ENCODE results near the gene ATAT1. TPM values are rescaled to one million over a fixed set of nuclear protein-coding genes. Genes with fewer than 3 reads are reported as not detected.
A peak's percentile ranks its signal among the peaks of the same experiment; 100 is the strongest.

Gene ATAT1
- total RNA-seq, 4 donors from 2014 or later: 2.7 to 8.7 (median 5.1) TPM

DNA sequence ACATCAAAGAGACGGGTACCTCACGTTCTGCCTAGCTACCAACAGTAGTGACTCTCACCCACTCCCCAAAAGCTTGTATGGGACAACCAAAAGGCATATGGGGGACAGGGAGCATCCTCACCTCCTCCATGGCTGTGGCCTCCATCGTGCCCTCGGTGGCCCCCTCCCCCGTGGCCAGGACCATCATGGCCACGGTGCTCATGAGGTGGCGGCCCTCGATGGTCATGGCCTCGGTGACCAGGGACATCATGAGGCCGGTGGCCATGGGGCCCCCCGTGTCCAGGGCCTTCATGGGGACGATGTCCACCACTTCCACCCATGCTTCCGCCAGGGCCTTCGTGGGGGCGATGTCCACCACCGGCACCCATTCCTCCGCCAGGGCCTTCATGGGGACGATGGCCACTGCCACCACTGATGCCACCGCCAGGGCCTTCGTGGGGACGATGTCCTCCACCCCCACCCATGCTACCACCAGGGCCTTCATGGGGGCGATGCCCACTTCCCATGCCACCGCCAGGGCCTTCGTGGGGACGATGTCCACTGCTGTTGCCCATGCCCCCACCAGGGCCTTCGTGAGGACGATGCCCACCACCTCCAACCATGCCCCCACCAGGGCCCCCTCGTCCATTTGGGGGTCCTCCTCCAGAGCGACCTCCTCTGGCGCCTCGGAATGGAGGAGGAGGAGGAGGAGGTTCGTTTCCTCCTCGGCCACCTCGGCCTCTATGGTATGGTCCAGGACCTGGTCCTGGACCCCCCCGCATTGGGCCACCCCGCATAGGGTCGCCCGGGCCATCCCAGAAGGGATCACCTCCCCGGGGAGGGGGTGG is 24.6 kb upstream of the ATAT1 start:
- Histone ChIP-seq H3K27ac (replicated peaks in 1 of 4) (no peak overlapping the region), H3K27me3 (no peaks in the 10 kb centered on the region), H3K4me1 (peaks cover 0 to 10% (median 2%) of the 10 kb centered on the region in 4 donors), H3K36me3 (peaks cover 66 to 71% (median 68%) of the 10 kb centered on the region in 4 donors), H3K9me3 (no peaks in the 10 kb centered on the region), H3K4me3 (no peak overlapping the region)
- WGBS: 93% methylated on average over 28 of the region's 39 CpGs
- intact Hi-C loops (cut with DNase I): no loop called here
- TF ChIP-seq POLR2AphosphoS5 (IDR thresholded peaks at IDR 0.05) (peak in 1 of 2 donors; percentile 46), POLR2A (IDR thresholded peaks at IDR 0.05; ENCODE audit: low read depth) (no peak)
- DNase-seq (ENCODE audit: extremely low spot score): no peak

DNA sequence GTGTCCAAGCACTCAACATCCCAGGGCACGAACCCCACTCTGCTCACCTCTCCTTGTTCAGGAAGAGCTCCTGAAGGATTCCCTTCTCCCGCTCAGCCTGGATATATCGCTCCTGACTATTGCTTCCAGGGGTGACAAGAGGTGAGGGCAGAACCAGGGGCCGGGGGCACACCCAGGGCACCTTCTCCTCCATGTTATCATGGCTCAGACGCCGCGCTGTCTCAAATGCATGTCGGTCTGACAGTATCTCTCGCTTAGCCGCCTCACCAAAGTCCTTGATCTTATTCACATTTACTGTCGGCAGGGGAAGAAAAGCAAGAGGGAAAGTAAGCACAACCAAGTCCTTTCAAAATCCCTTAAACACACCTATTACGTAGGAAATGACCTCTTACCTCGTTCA is 22.7 kb upstream of the ATAT1 start:
- H3K36me3 ChIP-seq: peaks cover 83 to 89% (median 87%) of the 10 kb centered on the region in 4 donors
- no peak overlapping the region for H3K27ac ChIP-seq (replicated peaks in 1 of 4)
- no peak overlapping the region for H3K4me3 ChIP-seq
- H3K4me1 ChIP-seq: peaks cover 0 to 10% (median under 1%) of the 10 kb centered on the region in 4 donors
- H3K9me3 ChIP-seq: no peaks in the 10 kb centered on the region
- 89% methylated on average over 13 of the region's 13 CpGs for WGBS
- TF ChIP-seq POLR2A (IDR thresholded peaks at IDR 0.05; ENCODE audit: low read depth): no peak
- no peak for TF ChIP-seq EP300 (IDR thresholded peaks at IDR 0.05)
- TF ChIP-seq POLR2AphosphoS5 (IDR thresholded peaks at IDR 0.05): no peak
- TF ChIP-seq, protein P1, sequence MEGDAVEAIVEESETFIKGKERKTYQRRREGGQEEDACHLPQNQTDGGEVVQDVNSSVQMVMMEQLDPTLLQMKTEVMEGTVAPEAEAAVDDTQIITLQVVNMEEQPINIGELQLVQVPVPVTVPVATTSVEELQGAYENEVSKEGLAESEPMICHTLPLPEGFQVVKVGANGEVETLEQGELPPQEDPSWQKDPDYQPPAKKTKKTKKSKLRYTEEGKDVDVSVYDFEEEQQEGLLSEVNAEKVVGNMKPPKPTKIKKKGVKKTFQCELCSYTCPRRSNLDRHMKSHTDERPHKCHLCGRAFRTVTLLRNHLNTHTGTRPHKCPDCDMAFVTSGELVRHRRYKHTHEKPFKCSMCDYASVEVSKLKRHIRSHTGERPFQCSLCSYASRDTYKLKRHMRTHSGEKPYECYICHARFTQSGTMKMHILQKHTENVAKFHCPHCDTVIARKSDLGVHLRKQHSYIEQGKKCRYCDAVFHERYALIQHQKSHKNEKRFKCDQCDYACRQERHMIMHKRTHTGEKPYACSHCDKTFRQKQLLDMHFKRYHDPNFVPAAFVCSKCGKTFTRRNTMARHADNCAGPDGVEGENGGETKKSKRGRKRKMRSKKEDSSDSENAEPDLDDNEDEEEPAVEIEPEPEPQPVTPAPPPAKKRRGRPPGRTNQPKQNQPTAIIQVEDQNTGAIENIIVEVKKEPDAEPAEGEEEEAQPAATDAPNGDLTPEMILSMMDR (IDR thresholded peaks at IDR 0.05): no peak
- DNase-seq (ENCODE audit: extremely low spot score): no peak
- intact Hi-C loops (cut with DNase I): no loop called here
- no peaks in the 10 kb centered on the region for H3K27me3 ChIP-seq

DNA sequence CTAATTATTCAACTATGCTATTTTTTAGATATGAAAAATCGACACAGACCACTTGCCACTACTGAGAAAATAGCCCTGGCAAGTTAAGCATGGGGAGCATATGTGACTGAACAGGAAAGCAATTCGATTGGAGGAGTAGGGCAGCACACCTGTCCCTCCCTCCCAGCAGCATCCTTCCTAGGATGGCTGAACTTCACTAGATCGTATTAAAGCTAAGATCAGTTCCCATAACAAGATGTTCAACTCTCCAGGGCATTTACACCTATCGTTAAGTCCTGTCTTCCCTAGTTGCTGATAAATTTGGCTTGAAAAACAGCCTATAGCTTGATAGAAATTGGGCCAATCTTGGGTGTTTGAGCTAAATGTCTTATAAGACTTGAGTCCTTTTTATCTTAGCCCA is 16.6 kb upstream of the ATAT1 start:
- intact Hi-C loops (cut with DNase I): loop anchor here (5.0 kb wide), 1 partner anchor 128 kb away; no protein-coding TSS in a partner anchor
- H3K36me3 ChIP-seq: peaks cover 36 to 45% (median 43%) of the 10 kb centered on the region in 4 donors
- peak overlapping the region in 1 of 4 donors; percentile 90 for H3K27ac ChIP-seq (replicated peaks in 1 of 4)
- H3K4me3 ChIP-seq: no peak overlapping the region
- DNase-seq (ENCODE audit: extremely low spot score): no peak
- TF ChIP-seq EP300 (IDR thresholded peaks at IDR 0.05) (no peak), POLR2A (IDR thresholded peaks at IDR 0.05; ENCODE audit: low read depth) (no peak), POLR2AphosphoS5 (IDR thresholded peaks at IDR 0.05) (no peak)
- TF ChIP-seq, protein P1 (IDR thresholded peaks at IDR 0.05): no peak
- peaks cover 53 to 63% (median 57%) of the 10 kb centered on the region in 4 donors for H3K4me1 ChIP-seq
- WGBS: 81% methylated on average over 4 of the region's 4 CpGs
- no peaks in the 10 kb centered on the region for H3K9me3 ChIP-seq
- H3K27me3 ChIP-seq: no peaks in the 10 kb centered on the region

DNA sequence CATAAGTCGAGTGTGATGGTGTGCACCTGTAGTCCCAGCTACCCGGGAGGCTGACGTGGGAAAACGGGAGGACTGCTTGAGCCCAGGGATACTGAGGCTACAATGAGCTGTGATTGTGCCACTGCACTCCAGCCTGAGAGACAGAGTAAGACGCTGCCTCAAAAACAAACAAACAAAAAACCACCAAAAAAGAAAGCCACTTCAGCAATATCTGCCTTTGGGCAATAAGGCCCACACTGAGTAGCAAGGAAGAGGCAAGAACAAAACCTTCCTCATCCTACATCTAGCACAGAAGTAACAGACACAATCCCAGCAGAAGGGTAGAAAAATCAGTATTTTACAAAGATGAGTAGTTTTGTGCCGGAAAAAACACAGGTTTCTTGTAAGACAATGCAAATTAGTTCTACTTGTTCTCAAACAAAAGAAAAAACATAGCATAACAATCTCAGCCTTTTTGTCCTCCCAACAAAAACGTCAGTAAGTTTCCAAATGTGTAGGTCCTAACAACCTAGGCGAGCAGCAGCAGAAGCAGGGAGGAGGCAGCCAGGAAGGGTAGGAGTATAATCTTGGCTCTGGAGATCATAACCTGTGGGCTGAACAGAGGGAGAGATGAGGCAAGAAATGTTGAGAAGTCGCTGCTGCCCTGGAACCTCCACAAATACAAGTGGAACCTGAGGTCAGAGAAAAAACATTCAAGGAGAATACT is 15.4 kb upstream of the ATAT1 start:
- TF ChIP-seq, protein P1 (IDR thresholded peaks at IDR 0.05): no peak
- TF ChIP-seq EP300 (IDR thresholded peaks at IDR 0.05) (no peak), POLR2A (IDR thresholded peaks at IDR 0.05; ENCODE audit: low read depth) (no peak), POLR2AphosphoS5 (IDR thresholded peaks at IDR 0.05) (no peak)
- Histone ChIP-seq H3K27me3 (no peaks in the 10 kb centered on the region), H3K36me3 (peaks cover 28 to 39% (median 36%) of the 10 kb centered on the region in 4 donors), H3K9me3 (no peaks in the 10 kb centered on the region), H3K4me3 (no peak overlapping the region), H3K4me1 (peaks cover 53 to 63% (median 57%) of the 10 kb centered on the region in 4 donors), H3K27ac (replicated peaks in 1 of 4) (peak overlapping the region in 3 of 4 donors; percentile 41 to 96 (median 90))
- DNase-seq (ENCODE audit: extremely low spot score): no peak
- intact Hi-C loops (cut with DNase I): loop anchor here (5.0 kb wide), 1 partner anchor 129 kb away; no protein-coding TSS in a partner anchor
- 64% methylated on average over 9 of the region's 9 CpGs for WGBS

DNA sequence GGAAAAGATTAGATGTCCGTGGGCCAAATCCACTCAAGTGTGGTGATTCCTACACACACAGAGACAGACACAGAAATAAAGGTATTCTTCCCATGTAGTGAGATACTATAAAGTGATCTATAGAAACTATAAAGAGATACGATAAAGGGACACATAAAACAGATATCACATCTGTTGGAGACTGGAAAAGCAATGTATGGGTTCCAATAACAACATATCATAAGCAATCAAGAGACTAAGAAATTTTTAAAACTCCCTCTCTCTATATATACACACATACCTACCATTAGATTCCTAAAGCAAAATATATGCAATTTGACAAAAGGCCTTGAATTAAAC is 14.8 kb upstream of the ATAT1 start:
- TF ChIP-seq POLR2A (IDR thresholded peaks at IDR 0.05; ENCODE audit: low read depth): no peak
- no peak for TF ChIP-seq POLR2AphosphoS5 (IDR thresholded peaks at IDR 0.05)
- TF ChIP-seq, protein P1 (IDR thresholded peaks at IDR 0.05): no peak
- no peak for TF ChIP-seq EP300 (IDR thresholded peaks at IDR 0.05)
- Histone ChIP-seq H3K27me3 (no peaks in the 10 kb centered on the region), H3K27ac (replicated peaks in 1 of 4) (peak overlapping the region in 3 of 4 donors; percentile 90 to 96 (median 96)), H3K9me3 (no peaks in the 10 kb centered on the region), H3K4me1 (peaks cover 53 to 63% (median 57%) of the 10 kb centered on the region in 4 donors), H3K36me3 (peaks cover 28 to 39% (median 36%) of the 10 kb centered on the region in 4 donors), H3K4me3 (no peak overlapping the region)
- DNase-seq (ENCODE audit: extremely low spot score): no peak
- intact Hi-C loops (cut with DNase I): loop anchor here (5.0 kb wide), 1 partner anchor 130 kb away; no protein-coding TSS in a partner anchor
- WGBS: 79% methylated on average over 2 of the region's 2 CpGs
